HG02642 (cell line): Measurements from ENCODE around the gene PTGDS.
A peak's percentile ranks its signal among the peaks of the same experiment; 100 is the strongest.

Experiments used
- ATAC-seq: cut with Tn5 transposase; IDR thresholded peaks from one replicate; pipeline ENCODE4 v1.9.1; 2021; ENCODE audit warnings: mild to moderate bottlenecking; ENCODE audit not compliant: unreplicated experiment, poor library complexity

The PTGDS gene

DNA sequence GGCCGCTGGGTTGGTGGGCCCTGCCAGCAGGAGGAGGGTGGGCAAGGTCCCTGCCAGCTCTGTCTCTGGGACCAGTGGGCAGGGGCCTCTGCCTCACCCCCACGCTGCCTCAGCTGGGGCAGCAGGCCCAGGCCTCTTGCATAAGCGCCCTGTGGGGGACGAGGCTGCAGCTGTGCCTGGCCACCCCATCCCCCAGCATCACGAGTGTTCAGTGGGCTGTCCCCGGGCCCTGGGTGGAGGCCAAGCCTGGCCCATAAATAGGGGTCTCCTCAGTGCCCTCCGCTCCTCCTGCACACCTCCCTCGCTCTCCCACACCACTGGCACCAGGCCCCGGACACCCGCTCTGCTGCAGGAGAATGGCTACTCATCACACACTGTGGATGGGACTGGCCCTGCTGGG is at the start of gene PTGDS:
PTGDS (plus strand) TSS at position 282 of the 400 bp plus-strand sequence; CDS start at position 357, 75 bp downstream.
- ATAC-seq: no peak

- ATAC-seq: no peak
Observed at GRCh38 chr9:136928591-136928990, 48.7 kb upstream of the PTGDS start.

GRCh38 chr9:136930014-136930413 is 47.3 kb upstream of the PTGDS start:
- no peak for ATAC-seq

DNA sequence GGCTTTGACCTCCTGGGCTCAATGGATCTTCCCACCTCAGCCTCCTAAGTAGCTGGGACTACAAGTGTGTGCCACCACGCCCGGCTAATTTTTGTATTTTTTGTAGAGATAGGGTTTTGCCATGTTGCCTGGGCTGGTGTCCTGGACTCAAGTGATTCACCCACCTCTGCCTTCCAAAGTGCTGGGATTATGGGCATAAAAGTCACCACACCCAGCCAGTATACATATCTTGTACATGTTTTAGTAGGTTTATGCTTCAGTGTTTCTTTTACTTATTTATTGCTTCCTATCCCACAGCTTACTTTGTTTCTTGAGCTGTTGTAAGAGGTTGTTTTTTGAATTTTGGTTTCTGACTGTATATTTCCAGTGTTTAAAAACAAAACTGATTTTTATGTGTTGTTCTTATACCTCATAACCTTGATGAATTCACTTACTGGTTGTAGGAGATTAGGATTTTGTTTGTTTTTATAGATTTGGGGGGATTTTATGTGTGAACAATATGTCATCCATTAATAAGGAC is 45.6 kb upstream of the PTGDS start:
- ATAC-seq: no peak

GRCh38 chr9:136934277-136934676 is 43.0 kb upstream of the PTGDS start:
- ATAC-seq: no peak

DNA sequence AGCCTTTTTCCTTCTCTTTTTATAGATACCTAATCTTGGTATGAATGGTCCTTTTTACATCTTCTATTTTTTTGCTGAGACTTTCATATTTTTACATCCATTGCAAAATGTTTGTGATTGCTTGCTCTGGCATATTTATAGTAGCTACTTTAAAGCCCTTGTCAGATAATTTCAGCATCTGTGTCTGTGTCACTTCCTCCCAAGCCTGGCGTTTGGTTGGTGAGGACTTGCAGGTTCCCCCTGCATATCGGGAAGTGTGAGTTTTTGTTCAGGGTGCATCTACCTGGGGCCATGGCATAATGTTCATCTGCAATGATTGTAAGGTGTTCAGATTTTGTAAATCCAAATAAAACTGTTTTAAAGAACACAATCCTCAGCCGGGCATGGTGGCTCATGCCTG is 41.7 kb upstream of the PTGDS start:
- no peak for ATAC-seq

DNA sequence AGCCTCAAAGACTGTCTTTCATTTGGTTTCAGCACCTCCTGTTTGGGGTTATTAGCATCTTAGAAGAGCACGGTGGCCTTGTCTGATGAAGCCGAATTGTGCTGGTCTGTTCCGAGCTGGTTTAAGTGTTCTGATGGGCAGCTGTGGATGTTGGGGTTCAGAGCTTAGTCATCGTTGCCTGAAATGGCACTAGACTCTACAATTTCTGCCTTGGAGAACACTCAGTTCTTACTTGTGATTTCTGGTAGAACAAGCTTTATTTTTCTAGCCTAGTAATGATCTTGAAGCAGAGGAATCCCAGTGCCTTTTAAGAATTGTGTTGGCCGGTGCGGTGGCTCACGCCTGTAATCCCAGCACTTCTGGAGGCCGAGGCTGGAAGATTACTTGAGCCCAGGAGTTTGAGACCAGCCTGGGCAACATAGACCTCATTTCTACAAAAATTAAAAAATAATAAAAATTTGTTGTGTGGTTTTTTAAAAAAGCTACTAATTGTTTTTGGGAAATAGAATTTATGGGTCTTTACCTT is 40.6 kb upstream of the PTGDS start:
- no peak for ATAC-seq

DNA sequence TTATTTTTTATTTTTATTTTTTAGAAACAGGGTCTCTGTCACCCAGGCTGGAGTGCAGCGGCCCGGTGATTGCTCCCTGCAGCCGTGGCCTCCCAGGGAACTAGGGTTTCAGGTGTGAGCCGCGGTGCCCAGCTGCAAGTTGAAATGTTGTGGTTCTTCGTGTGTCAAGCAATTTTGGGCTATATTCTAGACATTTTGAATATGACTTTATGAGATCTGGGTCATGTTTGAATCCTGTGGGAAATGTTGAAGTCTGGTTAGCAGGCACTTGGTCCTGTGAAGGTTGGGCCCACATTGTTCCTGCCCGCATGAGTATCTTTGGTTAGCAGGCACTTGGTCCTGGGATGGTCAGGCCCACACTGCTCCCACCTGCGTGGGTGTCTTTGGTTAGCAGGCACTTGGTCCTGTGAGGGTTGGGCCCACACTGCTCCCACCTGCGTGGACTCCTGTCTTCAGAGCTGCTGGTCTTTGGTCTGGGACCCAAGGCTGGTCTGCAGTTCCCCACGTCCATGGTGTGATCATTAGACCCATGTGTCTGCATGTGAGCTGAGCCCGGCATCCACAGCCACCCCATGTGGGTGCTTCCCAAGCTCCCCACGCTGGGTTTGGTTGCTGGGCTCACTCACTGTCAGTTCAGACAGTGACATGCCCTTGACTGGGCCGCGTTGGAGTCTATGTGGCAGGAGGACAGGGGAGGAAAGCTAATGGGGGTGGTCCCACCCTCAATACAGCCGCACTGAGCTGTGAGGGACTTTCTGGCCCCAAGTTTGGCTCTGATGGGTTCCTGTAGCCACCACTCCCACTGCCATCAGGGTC is 39.9 kb upstream of the PTGDS start:
- no peak for ATAC-seq

DNA sequence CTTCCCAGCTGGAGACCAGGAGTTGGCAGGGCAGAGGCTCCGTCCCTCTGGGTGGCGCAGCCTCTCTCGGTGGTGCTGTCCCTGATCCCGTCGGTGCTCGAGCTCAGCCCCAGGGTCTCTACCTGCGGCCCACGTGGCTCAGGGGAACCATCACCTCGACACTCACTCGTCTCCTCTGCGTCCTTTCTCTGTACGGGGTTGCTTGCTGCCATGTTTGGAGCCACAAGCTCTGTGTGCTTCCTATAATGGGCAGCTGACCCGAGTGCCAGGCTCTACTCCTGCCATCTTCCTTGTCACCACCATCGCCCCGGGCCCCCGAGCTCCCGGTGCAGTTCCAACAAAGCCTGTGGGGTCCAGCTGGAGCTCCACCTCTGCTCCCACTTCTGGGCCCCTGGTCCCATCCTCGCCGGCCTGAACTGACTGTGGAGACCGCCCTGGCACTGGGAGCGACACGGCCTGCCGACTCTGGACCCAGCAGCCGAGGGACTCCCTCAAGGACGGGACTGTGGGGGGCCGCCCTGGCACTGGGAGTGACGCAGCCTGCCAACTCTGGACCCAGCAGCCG is 37.8 kb upstream of the PTGDS start:
- no peak for ATAC-seq

- no peak for ATAC-seq
Observed at GRCh38 chr9:136939996-136940525, 37.2 kb upstream of the PTGDS start.

- ATAC-seq: no peak
Observed at GRCh38 chr9:136940526-136941230, 36.6 kb upstream of the PTGDS start.

DNA sequence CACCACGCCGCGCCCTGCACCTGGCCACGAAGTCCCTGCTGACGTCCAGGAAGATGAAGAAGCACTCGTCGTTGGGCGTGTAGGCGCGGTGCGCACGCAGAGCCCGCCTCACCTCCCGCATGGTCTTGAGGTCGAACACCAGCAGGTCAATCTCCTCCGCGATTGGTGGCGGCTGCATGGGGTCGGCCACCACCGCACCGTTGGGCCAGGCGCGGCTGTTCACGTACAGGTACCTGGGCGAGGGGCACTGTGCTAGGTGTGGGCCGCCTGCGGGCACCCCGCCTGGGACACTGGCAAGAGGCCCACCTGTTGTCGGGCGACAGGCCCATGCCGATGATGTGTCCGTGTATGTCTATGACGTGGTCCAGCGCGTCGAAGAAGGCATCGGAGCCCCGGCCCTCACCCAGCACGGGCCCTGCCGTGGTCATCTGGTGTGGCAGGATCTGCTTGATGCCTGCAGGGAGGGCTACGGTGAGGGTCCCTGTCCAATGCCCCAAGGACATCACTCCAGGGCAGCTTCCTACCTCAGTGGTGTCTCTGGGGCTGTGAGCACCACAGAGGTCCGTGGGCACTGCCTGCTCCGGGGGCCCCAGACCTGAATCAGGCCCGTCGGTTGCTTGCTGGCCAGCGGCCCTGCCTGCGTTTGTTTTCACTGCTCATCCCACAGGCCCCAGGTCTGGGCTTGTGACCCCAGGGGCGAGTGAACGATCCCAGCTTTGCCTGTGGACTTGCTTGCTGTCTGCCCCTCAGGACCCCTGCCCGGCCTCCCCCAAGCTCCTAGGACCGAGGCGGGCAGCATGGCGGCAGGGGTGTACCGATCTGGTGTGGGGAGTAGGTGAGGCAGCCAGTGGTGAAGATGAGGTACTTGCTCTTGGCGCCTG is 35.8 kb upstream of the PTGDS start:
- no peak for ATAC-seq

DNA sequence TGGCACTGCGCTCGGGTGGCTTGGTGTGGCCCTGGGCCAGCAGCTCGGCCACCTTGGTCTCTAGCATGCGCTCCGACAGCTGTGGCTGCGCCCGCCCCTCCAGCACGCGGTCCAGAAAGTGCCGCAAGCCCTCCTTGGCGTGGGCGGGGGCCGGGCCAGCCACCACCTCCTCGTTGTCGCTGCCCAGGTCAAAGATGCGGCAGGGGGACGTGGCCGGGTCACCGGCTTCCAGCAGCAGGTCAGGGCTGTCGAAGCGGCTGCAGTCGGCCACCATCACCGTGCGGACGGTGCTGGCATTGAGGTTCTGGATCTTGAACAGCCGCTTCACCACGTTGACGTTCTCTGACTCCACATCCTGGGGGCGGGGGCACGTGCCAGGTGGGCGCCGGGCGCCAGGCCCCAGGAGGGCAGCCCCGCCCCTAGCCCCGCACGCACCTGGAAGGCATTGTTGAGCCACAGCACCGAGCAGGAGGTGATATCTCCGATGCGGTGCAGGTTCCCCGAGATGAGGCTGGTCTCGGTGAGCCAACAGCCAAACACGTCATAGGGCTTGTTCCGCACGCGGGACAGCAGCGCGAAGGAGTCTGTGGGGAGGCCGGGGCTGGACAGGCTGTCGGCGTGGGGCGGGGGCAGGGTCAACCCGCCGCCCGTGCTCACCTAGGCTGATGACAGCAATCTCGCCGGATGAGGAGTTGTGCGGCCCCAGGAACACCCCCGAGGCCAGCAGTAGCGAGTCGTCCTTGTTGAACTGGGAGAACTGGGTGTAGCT is 35.0 kb upstream of the PTGDS start:
- ATAC-seq: no peak

- ATAC-seq: no peak
Observed at GRCh38 chr9:136942881-136943230, 34.4 kb upstream of the PTGDS start.

GRCh38 chr9:136943291-136944211 is 33.8 kb upstream of the PTGDS start:
- peak; percentile 2 for ATAC-seq

GRCh38 chr9:136944212-136944518 is 33.1 kb upstream of the PTGDS start:
- peak; percentile 44 for ATAC-seq

- ATAC-seq: peak; percentile 78
Observed at GRCh38 chr9:136944519-136945332, 32.6 kb upstream of the PTGDS start, which contains the start of the genes C8G and FBXW5. Gene C8G (plus strand): TSS chr9:136945243. CDS start chr9:136945321, 78 bp downstream. Gene FBXW5 (minus strand): TSS chr9:136944738. CDS start chr9:136944083, 655 bp downstream.
